Testis (tissue), 2 donors: Measurements from ENCODE around the gene GRIK4.

Experiments
- POLR2A ChIP-seq: fragments of 450-650 bp; IDR thresholded peaks from one replicate; pipeline ENCODE4 v1.6.1; 2017; ENCODE audit warnings: antibody characterized with exemption, mild to moderate bottlenecking, moderate library complexity
- TF ChIP-seq, protein P1 (sequence below), 3 experiments: fragments of 450-650 bp in 2 of 3; fragments of 200-600 bp in 1 of 3; sonication (generic) in 1 of 3; IDR thresholded peaks; one replicate each; pipeline ENCODE4 v1.5.1; 2016 to 2019; ENCODE audit warnings: antibody characterized with exemption in 3 of 3, mild to moderate bottlenecking in 2 of 3, moderate library complexity in 1 of 3

DNA sequence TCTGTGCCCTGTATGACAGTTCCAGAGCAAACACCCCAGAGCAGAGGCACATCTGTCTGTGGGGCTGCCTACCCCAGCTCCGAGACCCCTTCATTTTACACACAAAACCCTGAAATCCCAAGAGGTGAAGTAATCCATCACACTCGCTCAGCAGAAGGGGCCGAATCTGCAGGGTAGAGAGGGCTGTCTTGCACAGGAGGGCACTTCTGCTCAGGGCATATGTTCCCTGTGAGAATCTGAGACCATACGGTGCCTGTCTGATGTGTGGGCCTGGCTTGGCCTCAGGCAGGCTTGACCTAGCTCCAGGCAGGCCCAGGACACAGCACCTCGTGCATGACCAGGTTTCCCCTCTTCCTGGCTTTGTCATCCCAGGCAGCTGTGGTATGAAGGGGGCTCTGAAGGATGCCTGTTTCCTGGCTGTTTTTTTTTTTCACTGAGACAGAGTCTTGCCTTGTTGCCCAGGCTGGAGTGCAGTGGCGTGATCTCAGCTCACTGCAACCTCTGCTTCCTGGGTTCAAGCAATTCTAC lies 37.2 kb downstream of the GRIK4 start:
- TF ChIP-seq, protein P1, sequence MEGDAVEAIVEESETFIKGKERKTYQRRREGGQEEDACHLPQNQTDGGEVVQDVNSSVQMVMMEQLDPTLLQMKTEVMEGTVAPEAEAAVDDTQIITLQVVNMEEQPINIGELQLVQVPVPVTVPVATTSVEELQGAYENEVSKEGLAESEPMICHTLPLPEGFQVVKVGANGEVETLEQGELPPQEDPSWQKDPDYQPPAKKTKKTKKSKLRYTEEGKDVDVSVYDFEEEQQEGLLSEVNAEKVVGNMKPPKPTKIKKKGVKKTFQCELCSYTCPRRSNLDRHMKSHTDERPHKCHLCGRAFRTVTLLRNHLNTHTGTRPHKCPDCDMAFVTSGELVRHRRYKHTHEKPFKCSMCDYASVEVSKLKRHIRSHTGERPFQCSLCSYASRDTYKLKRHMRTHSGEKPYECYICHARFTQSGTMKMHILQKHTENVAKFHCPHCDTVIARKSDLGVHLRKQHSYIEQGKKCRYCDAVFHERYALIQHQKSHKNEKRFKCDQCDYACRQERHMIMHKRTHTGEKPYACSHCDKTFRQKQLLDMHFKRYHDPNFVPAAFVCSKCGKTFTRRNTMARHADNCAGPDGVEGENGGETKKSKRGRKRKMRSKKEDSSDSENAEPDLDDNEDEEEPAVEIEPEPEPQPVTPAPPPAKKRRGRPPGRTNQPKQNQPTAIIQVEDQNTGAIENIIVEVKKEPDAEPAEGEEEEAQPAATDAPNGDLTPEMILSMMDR (IDR thresholded peaks at IDR 0.05) = no peak
- no peak for TF ChIP-seq POLR2A
